Measurements from ENCODE around the gene MGMT.
"Not testable (repeated sequence)": the region's sequence is repeated elsewhere in the genome, so short reads cannot be mapped to it uniquely, and the experiment has no call there.

The MGMT gene

GRCh38 chr10:129466703-129467358 lies at the start of gene MGMT:
MGMT (plus strand) TSS chr10:129467241.
- no peaks in the 10 kb centered on the region for H3K36me3 ChIP-seq
- H4K20me1 ChIP-seq: no peaks in the 10 kb centered on the region
- H3K9ac ChIP-seq: peak within 1 kb of the TSS; percentile 88
- no peaks in the 10 kb centered on the region for H3K9me3 ChIP-seq
- peak within 1 kb of the TSS; percentile 83 for H3K4me3 ChIP-seq
- no peak for TF ChIP-seq Cebpa-rat (IDR thresholded peaks at IDR 0.05)
- peak within 1 kb of the TSS; percentile 91 for H3K4me2 ChIP-seq
- peaks cover 66% of the 10 kb centered on the region for H3K4me1 ChIP-seq
- H3K27me3 ChIP-seq: no peaks in the 10 kb centered on the region
- peak within 1 kb of the TSS; percentile 84 for H3K27ac ChIP-seq

- Histone ChIP-seq H4K20me1 (no peaks in the 10 kb centered on the region), H3K9ac (no peak overlapping the region), H3K4me3 (no peak overlapping the region), H3K9me3 (no peaks in the 10 kb centered on the region), H3K27ac (no peak overlapping the region), H3K27me3 (no peaks in the 10 kb centered on the region), H3K4me1 (peaks cover 34% of the 10 kb centered on the region), H3K4me2 (peak overlapping the region; percentile 38; the same call in 1 of the 2 replicates), H3K36me3 (no peaks in the 10 kb centered on the region)
- TF ChIP-seq Cebpa-rat (IDR thresholded peaks at IDR 0.05): no peak
Observed at GRCh38 chr10:129417870-129418269, 49.2 kb upstream of the MGMT start.

- TF ChIP-seq Cebpa-rat (IDR thresholded peaks at IDR 0.05): no peak
- no peaks in the 10 kb centered on the region for H4K20me1 ChIP-seq
- H3K4me2 ChIP-seq: no peak overlapping the region
- H3K27me3 ChIP-seq: no peaks in the 10 kb centered on the region
- no peak overlapping the region for H3K27ac ChIP-seq
- H3K9ac ChIP-seq: no peak overlapping the region
- H3K9me3 ChIP-seq: no peaks in the 10 kb centered on the region
- no peak overlapping the region for H3K4me3 ChIP-seq
- peaks cover 34% of the 10 kb centered on the region for H3K4me1 ChIP-seq
- H3K36me3 ChIP-seq: no peaks in the 10 kb centered on the region
Observed at GRCh38 chr10:129418496-129419225, 48.4 kb upstream of the MGMT start.

- no peak for TF ChIP-seq Cebpa-rat (IDR thresholded peaks at IDR 0.05)
- peaks cover 34% of the 10 kb centered on the region for H3K4me1 ChIP-seq
- no peak overlapping the region for H3K4me3 ChIP-seq
- no peak overlapping the region for H3K27ac ChIP-seq
- H3K4me2 ChIP-seq: no peak overlapping the region
- H4K20me1 ChIP-seq: no peaks in the 10 kb centered on the region
- H3K27me3 ChIP-seq: no peaks in the 10 kb centered on the region
- no peaks in the 10 kb centered on the region for H3K9me3 ChIP-seq
- no peak overlapping the region for H3K9ac ChIP-seq
- no peaks in the 10 kb centered on the region for H3K36me3 ChIP-seq
Observed at GRCh38 chr10:129419397-129419796, 47.6 kb upstream of the MGMT start.

DNA sequence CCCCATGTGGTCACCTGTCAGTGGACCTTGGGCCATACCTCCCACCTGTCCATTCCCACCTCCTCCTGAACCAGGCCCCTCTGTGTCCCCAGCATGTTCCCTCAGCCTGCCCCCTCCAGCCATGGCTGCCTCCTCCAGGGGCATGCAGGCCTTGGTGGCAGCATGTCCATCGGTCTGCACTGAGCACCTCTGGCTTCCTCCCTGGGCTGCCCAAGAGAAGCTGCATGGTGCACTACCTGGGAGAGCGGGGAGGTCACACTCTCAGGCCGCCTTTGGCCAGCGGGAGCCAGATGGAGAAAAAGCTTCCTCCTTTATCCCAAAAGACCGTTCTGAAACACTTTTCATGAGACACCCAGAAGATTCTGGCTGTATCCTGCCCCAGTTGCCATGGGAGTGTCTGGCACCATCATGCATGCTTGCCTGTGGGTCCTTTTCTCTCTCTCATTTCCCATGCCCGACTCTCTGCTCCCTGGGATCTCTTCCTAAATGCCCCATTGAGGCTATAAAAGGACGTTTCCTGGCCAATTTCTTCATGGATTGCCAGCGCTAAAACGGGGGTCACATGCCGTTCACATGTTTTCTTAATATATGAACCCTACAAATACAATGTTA lies 45.5 kb upstream of the MGMT start:
- Histone ChIP-seq H3K27ac (no peak overlapping the region), H4K20me1 (no peaks in the 10 kb centered on the region), H3K9me3 (no peaks in the 10 kb centered on the region), H3K9ac (no peak overlapping the region), H3K27me3 (no peaks in the 10 kb centered on the region), H3K36me3 (no peaks in the 10 kb centered on the region), H3K4me1 (peaks cover 19% of the 10 kb centered on the region), H3K4me3 (no peak overlapping the region), H3K4me2 (no peak overlapping the region)
- no peak for TF ChIP-seq Cebpa-rat (IDR thresholded peaks at IDR 0.05)

DNA sequence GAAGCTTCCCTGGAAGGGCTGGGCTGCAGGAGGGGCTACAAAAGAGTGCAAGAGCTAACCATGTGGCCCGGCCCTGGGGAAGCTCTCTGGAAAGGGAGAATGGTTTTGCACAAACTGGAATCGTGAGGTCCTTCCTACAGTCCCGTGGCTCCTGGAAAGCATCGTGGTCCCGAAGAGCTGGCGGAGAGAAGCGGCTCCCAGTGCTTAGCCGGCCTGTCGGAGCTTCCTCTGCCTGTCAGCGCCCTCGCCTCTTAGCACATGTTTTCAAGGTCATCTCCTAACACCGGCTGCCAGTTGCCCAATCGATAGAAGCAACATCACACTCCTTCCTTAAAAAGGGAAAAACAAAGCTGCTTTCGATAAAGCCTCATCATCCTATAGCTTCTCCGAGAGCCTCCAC lies 42.1 kb upstream of the MGMT start:
- H3K36me3 ChIP-seq: no peaks in the 10 kb centered on the region
- H3K4me1 ChIP-seq: no peaks in the 10 kb centered on the region; the same call in 1 of the 2 replicates
- H3K27me3 ChIP-seq: no peaks in the 10 kb centered on the region
- H3K4me2 ChIP-seq: no peak overlapping the region
- no peaks in the 10 kb centered on the region for H3K9me3 ChIP-seq
- TF ChIP-seq Cebpa-rat (IDR thresholded peaks at IDR 0.05): no peak
- no peak overlapping the region for H3K9ac ChIP-seq
- no peak overlapping the region for H3K4me3 ChIP-seq
- H3K27ac ChIP-seq: no peak overlapping the region
- H4K20me1 ChIP-seq: no peaks in the 10 kb centered on the region

DNA sequence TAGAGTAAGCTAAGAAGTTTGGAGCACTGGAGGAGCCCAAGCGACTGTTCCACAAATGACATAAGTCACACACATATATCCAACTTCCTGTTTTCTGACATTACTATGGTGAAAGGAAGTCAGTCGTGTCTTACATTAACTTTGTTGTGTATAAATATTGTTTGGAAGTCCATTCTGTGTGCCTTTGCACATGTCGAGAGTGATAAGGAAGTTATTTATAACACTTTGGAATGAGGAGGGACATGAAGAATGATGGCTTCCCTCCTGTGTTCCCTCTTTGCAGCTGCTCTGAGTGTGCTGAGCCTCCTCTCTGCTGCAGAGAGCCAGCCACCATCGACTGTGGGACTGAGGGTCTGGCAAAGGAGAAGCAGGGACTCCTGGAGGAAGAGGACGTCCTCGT lies 40.4 kb upstream of the MGMT start:
- Histone ChIP-seq H4K20me1 (no peaks in the 10 kb centered on the region), H3K27ac (no peak overlapping the region), H3K4me2 (no peak overlapping the region), H3K27me3 (no peaks in the 10 kb centered on the region), H3K4me1 (no peaks in the 10 kb centered on the region; the same call in 1 of the 2 replicates), H3K9me3 (no peaks in the 10 kb centered on the region), H3K4me3 (no peak overlapping the region), H3K9ac (no peak overlapping the region), H3K36me3 (no peaks in the 10 kb centered on the region)
- TF ChIP-seq Cebpa-rat (IDR thresholded peaks at IDR 0.05): no peak

DNA sequence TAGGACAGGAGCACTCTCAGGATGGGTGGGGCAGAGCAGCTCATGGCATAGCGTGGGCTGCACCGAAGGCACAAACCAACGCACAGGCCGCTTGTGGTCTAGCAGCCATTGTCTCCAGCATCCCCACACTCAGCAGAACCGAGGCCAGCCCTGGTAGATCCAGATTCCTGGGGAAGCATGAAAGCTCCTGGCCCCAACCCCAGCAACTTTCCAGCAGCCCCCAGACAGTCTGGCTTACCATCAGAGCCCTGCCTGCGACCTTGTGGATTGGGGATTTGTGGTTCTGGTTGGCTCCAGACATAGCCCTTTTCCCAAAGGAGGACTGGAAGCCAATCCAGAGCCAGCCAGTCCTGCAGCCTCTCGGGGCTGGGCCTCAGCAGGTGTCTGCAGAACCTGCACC lies 33.8 kb upstream of the MGMT start:
- H4K20me1 ChIP-seq: no peaks in the 10 kb centered on the region
- peaks cover 28% of the 10 kb centered on the region for H3K4me1 ChIP-seq
- peaks cover 27% of the 10 kb centered on the region for H3K9me3 ChIP-seq
- H3K27ac ChIP-seq: peak overlapping the region; percentile 56
- H3K4me2 ChIP-seq: peak overlapping the region; percentile 74
- H3K4me3 ChIP-seq: peak overlapping the region; percentile 7; the same call in 1 of the 2 replicates
- H3K27me3 ChIP-seq: no peaks in the 10 kb centered on the region
- H3K36me3 ChIP-seq: no peaks in the 10 kb centered on the region
- no peak overlapping the region for H3K9ac ChIP-seq
- TF ChIP-seq Cebpa-rat (IDR thresholded peaks at IDR 0.05): no peak

DNA sequence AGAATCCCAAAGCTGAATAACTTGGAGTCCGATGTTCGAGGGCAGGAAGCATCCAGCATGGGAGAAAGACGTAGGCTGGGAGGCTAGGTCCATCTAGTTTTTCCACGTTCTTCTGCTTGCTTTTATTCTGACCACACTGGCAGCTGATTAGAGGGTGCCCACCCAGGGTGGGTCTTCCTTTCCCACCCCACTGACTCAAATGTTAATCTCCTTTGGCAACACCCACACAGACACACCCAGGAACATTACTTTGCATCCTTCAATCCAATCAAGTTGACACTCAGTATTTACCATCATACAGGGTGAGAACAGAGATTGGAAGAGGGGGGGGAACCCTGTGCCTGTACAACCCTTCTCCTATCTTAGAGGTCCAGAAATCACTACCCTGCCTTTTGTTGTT lies 31.3 kb upstream of the MGMT start:
- H3K27me3 ChIP-seq, H4K20me1 ChIP-seq, H3K36me3 ChIP-seq, H3K4me2 ChIP-seq, H3K27ac ChIP-seq, H3K4me3 ChIP-seq, H3K9ac ChIP-seq: not testable (repeated sequence)
- peaks cover 34% of the 10 kb centered on the region for H3K4me1 ChIP-seq
- H3K9me3 ChIP-seq: peaks cover 27% of the 10 kb centered on the region

GRCh38 chr10:129438024-129438423 lies 29.0 kb upstream of the MGMT start:
- no peaks in the 10 kb centered on the region for H3K27me3 ChIP-seq
- no peaks in the 10 kb centered on the region for H4K20me1 ChIP-seq
- no peak overlapping the region for H3K9ac ChIP-seq
- H3K4me3 ChIP-seq: no peak overlapping the region
- H3K4me1 ChIP-seq: peaks cover 38% of the 10 kb centered on the region
- H3K27ac ChIP-seq: no peak overlapping the region
- H3K36me3 ChIP-seq: no peaks in the 10 kb centered on the region
- TF ChIP-seq Cebpa-rat (IDR thresholded peaks at IDR 0.05): no peak
- H3K9me3 ChIP-seq: peaks cover 27% of the 10 kb centered on the region
- no peak overlapping the region for H3K4me2 ChIP-seq

All from BLaER1 (cell line).